ENCODE results near the gene DUOX1. TPM values are rescaled to one million over a fixed set of nuclear protein-coding genes. Genes with fewer than 3 reads are reported as not detected.

Gene DUOX1
- total RNA-seq, 2 donors from 2014 or later = 0.45 to 0.96 TPM

DNA sequence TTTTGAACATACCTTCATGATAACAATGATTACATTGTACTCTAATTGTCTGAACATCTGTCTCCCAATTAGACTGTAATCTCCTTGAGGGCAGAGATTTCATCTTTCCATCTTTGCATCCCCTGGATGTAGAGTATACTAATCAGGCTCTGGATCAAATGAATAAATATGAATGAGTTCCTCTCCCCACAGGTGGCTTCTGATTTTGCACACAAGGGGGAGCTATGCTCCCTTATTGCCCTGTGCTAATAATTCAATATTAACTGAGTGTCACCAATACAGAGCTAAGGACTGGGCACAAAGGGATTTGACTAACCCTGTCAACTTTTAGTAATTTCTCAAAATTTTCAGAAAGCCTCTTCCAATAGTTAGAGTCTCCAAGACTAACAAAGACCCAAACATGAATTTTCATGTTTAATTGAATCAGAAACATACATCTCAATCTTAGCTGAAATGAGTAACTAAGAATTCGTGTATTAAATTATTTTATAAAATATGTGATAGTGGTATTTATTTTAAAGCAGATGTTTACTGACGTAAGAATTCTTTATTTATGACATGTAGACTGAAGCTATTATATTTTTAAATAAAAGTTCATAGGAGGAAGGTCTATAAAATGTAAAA is 3.1 kb upstream of the DUOX1 start:
- no peaks in the 10 kb centered on the region for H3K36me3 ChIP-seq
- no peak overlapping the region for H3K4me3 ChIP-seq
- no peaks in the 10 kb centered on the region for H3K9me3 ChIP-seq
- intact Hi-C loops (cut with DNase I) = no loop called here
- no peak overlapping the region for H3K9ac ChIP-seq (ENCODE audit: low read depth in 2 of 2, low read length in 2 of 2)
- peak; percentile 45 for DNase-seq
- H3K27me3 ChIP-seq = peaks cover 24% of the 10 kb centered on the region
- TF ChIP-seq, protein P1, sequence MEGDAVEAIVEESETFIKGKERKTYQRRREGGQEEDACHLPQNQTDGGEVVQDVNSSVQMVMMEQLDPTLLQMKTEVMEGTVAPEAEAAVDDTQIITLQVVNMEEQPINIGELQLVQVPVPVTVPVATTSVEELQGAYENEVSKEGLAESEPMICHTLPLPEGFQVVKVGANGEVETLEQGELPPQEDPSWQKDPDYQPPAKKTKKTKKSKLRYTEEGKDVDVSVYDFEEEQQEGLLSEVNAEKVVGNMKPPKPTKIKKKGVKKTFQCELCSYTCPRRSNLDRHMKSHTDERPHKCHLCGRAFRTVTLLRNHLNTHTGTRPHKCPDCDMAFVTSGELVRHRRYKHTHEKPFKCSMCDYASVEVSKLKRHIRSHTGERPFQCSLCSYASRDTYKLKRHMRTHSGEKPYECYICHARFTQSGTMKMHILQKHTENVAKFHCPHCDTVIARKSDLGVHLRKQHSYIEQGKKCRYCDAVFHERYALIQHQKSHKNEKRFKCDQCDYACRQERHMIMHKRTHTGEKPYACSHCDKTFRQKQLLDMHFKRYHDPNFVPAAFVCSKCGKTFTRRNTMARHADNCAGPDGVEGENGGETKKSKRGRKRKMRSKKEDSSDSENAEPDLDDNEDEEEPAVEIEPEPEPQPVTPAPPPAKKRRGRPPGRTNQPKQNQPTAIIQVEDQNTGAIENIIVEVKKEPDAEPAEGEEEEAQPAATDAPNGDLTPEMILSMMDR (IDR thresholded peaks at IDR 0.05) = peak; percentile 70
- H3K4me1 ChIP-seq = peaks cover 4% of the 10 kb centered on the region
- no peak overlapping the region for H3K27ac ChIP-seq

DNA sequence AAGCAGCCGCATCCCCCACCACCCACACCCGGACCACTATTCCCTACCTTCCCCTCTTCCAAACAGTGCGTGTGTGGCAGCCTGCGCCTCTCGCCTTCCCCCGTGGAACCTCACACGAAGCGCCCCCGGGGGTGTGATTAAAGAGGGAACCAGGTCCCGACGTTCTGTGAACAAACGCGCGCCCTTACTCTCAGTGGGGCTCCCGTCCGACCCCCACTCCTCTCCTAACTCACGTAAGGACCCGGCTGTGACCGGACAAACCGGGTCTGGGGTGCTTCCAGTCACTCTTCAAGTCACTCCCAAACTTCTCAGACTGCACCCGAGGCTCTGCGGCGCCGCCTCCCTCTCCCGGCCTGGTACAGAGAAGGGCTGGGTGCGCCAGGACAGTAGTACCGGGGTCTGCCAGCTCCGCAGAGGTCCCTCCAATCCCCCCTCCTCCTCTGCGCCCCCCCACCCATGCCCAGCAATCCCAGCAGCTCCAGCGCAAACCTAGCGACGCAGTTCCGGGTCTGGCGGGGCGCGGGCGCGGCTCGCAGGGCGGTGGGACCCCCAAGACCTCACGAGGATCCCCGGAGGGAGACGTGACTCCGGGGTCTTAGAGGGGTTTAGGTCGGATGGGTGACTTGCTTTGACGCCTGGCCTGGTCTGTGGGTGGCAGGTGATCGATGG is 689 bp upstream of the DUOX1 start:
- Histone ChIP-seq H3K9ac (ENCODE audit: low read depth in 2 of 2, low read length in 2 of 2) (peak overlapping the region; percentile 7 to 12), H3K36me3 (no peaks in the 10 kb centered on the region), H3K9me3 (no peaks in the 10 kb centered on the region), H3K4me1 (peaks cover 4% of the 10 kb centered on the region), H3K27ac (no peak overlapping the region), H3K27me3 (peaks cover 26% of the 10 kb centered on the region), H3K4me3 (peak overlapping the region; percentile 22)
- intact Hi-C loops (cut with DNase I) = no loop called here
- no peak for DNase-seq
- TF ChIP-seq, protein P1 (IDR thresholded peaks at IDR 0.05) = no peak

DNA sequence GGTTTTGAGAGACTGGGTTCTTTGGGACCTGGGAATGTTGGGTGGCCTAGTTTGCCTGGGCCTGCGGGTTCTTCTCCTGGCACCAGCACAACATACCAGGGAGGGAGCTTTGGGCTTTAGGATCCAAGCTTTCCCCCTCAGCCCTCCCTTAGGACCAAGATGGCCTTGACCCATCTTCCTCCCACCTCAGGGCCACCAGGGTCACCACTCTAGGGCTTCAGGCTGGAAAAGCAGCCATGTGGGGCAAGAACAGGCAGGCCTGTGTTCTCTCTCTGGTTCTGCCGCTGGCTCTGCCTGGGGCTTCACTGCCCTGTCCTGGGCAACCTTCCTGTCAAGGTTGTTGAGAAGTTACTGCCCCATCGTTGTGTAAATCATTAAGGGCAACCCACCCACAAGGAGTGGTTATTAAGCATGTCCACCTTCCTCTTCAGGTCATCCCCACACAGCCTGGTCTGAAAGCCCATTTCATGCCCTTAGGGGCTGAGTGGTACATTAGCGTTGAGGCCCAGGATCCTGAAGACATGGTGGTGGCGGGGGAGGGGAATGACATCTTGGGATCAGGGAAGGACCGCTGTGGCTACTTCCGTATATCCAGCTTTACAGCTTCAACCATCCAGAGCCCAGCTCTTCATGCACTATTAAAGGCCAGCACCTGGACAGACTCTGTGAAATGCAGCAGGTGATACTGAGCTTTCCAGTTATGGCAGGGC is 652 bp downstream of the DUOX1 start:
- Histone ChIP-seq H3K27me3 (peaks cover 27% of the 10 kb centered on the region), H3K4me1 (peaks cover 11% of the 10 kb centered on the region), H3K36me3 (no peaks in the 10 kb centered on the region), H3K27ac (no peak overlapping the region), H3K4me3 (peak overlapping the region; percentile 22), H3K9me3 (no peaks in the 10 kb centered on the region), H3K9ac (ENCODE audit: low read depth in 2 of 2, low read length in 2 of 2) (peak overlapping the region in 1 of 2 donors; percentile 24)
- intact Hi-C loops (cut with DNase I) = no loop called here
- DNase-seq = no peak
- TF ChIP-seq, protein P1 (IDR thresholded peaks at IDR 0.05) = no peak

DNA sequence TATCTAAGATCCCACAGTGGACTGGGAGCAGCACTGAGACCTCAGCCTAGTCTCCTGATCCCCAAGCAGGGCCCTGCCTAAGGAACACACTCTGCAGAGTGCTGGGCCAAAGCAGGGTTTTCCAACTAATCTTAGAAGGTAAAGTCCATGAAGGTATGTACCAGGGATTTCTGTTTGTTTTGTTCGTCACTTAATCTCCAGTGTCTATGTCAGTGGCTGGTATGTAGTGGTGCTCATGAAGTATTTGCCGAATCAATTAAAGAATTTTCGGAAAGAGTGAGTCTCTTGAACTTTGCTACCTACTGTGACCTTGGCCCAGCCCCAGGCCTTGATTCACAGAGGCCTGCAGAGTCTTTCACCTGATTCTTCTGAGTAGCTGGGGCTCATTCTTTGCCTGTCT is 1.7 kb downstream of the DUOX1 start:
- TF ChIP-seq, protein P1 (IDR thresholded peaks at IDR 0.05) = no peak
- Histone ChIP-seq H3K9ac (ENCODE audit: low read depth in 2 of 2, low read length in 2 of 2) (no peak overlapping the region), H3K27ac (no peak overlapping the region), H3K9me3 (no peaks in the 10 kb centered on the region), H3K36me3 (no peaks in the 10 kb centered on the region), H3K27me3 (peaks cover 27% of the 10 kb centered on the region), H3K4me1 (peaks cover 11% of the 10 kb centered on the region), H3K4me3 (no peak overlapping the region)
- no peak for DNase-seq
- intact Hi-C loops (cut with DNase I) = no loop called here

DNA sequence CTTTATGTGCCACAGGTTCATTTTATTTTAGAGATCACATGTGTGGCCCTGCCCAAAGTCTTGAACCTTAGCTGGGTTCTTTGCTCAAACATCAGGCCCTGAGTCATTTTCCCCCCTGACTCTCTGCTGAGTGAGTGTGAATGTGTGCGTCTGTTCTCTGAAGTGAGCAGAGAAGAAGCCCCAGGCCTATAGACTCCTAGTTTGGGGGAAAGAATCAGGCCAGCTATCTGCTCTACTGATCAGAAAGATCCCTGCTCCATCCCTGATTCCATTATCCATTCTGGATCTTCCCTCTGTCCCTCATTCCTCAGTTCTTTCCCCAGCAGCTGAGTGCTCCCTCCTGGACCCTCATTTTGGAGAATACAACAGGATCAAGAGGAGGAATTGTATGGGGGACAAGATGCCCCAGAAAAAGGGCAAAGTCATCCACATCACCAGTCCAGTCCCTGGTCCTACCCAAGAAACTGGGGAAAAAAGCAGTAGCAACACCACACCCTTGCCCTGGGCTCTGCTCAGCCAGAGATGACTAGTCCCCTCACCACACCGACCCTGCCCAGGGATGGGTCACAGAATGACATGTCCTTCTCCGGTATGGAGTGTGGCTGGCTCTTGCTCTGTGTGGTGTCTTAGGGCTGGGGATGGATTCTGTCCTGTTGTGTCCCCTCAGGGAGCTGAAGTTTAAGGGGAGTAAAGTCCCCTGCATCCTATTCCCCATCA is 3.2 kb downstream of the DUOX1 start:
- Histone ChIP-seq H3K27me3 (peaks cover 24% of the 10 kb centered on the region), H3K27ac (no peak overlapping the region), H3K36me3 (no peaks in the 10 kb centered on the region), H3K9me3 (no peaks in the 10 kb centered on the region), H3K4me1 (peaks cover 11% of the 10 kb centered on the region), H3K9ac (ENCODE audit: low read depth in 2 of 2, low read length in 2 of 2) (no peak overlapping the region), H3K4me3 (no peak overlapping the region)
- no peak for DNase-seq
- intact Hi-C loops (cut with DNase I) = no loop called here
- TF ChIP-seq, protein P1 (IDR thresholded peaks at IDR 0.05) = no peak
